ENCODE data around the gene RAB27A. TPM values are rescaled to one million over a fixed set of nuclear protein-coding genes. Genes with fewer than 3 reads are reported as not detected.

The RAB27A gene
- polyA plus RNA-seq, 1 donor (not counting 4 experiments of a cell fraction or from before 2014, with no cell fraction given), result 10.8 TPM

DNA sequence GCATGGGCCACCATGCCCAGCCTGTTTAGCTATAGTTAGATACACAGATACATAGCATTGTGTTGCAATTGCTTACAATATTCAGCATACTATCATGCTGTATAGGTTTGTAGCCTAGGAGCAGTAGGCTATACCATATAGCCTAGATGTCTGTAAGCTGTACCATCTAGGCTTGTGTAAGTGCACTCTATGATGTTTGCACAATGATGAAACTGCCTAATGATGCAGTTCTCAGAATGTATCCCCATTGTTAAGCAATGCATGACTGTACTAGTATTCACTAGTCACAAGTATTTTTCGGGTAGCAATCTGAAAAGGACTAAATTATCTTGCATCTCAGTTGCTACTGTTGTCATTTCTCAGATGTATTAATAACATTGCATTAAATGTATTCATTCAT, 45.4 kb upstream of the RAB27A start:
- no peak for DNase-seq (ENCODE audit: low read depth, low spot score)
- H3K9me1 ChIP-seq (ENCODE audit: control insufficient read depth, extremely low read depth, insufficient read depth, low read length), result no peaks in the 10 kb centered on the region
- no peak for TF ChIP-seq EZH2 (IDR thresholded peaks at IDR 0.05; ENCODE audit: low read length)
- TF ChIP-seq, protein P1, sequence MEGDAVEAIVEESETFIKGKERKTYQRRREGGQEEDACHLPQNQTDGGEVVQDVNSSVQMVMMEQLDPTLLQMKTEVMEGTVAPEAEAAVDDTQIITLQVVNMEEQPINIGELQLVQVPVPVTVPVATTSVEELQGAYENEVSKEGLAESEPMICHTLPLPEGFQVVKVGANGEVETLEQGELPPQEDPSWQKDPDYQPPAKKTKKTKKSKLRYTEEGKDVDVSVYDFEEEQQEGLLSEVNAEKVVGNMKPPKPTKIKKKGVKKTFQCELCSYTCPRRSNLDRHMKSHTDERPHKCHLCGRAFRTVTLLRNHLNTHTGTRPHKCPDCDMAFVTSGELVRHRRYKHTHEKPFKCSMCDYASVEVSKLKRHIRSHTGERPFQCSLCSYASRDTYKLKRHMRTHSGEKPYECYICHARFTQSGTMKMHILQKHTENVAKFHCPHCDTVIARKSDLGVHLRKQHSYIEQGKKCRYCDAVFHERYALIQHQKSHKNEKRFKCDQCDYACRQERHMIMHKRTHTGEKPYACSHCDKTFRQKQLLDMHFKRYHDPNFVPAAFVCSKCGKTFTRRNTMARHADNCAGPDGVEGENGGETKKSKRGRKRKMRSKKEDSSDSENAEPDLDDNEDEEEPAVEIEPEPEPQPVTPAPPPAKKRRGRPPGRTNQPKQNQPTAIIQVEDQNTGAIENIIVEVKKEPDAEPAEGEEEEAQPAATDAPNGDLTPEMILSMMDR (optimal IDR thresholded peaks at IDR 0.05 in 1 of 3, IDR thresholded peaks at IDR 0.05 in 1 of 3, conservative IDR thresholded peaks at IDR 0.05 in 1 of 3; ENCODE audit: extremely low read depth in 1 of 3, insufficient read depth in 2 of 3, low read length in 3 of 3), result no peak
- dilution Hi-C loops (cut with MboI; ENCODE audit: extremely low pct_ligation_motif_present, low sequenced_read_pairs), result no loop called here
- H3K27me3 ChIP-seq (ENCODE audit: control insufficient read depth, extremely low read depth, insufficient read depth, low read length), result no peaks in the 10 kb centered on the region
- H3K9ac ChIP-seq (ENCODE audit: control insufficient read depth, extremely low read depth, insufficient read depth, low read length), result no peak overlapping the region
- H3K4me1 ChIP-seq (ENCODE audit: control insufficient read depth, extremely low read depth, insufficient read depth, low read length), result no peaks in the 10 kb centered on the region
- no peak for FAIRE-seq
- no peak overlapping the region for H3K27ac ChIP-seq (ENCODE audit: control insufficient read depth, insufficient read depth, low read length)
- peaks cover 0 to 2% of the 10 kb centered on the region in 2 experiments for H3K36me3 ChIP-seq (ENCODE audit: control insufficient read depth in 2 of 2, extremely low read depth in 1 of 2, insufficient read depth in 2 of 2, low read length in 2 of 2)
- H3K9me3 ChIP-seq (ENCODE audit: control insufficient read depth, low read depth, low read length), result no peaks in the 10 kb centered on the region
- no peak overlapping the region for H3K4me3 ChIP-seq (ENCODE audit: control insufficient read depth in 2 of 3, extremely low read depth in 1 of 3, insufficient read depth in 2 of 3, low read depth in 1 of 3, low read length in 3 of 3)
- no peak overlapping the region for H3K4me2 ChIP-seq (ENCODE audit: control insufficient read depth, extremely low read depth, insufficient read depth, low read depth, low read length)
- no peak overlapping the region for H2AFZ ChIP-seq (ENCODE audit: control insufficient read depth, low read length)
- no peaks in the 10 kb centered on the region for H3K79me2 ChIP-seq (ENCODE audit: control insufficient read depth, insufficient read depth, low read length)
- H4K20me1 ChIP-seq (ENCODE audit: control insufficient read depth, extremely low read depth, insufficient read depth, low read length), result no peaks in the 10 kb centered on the region

DNA sequence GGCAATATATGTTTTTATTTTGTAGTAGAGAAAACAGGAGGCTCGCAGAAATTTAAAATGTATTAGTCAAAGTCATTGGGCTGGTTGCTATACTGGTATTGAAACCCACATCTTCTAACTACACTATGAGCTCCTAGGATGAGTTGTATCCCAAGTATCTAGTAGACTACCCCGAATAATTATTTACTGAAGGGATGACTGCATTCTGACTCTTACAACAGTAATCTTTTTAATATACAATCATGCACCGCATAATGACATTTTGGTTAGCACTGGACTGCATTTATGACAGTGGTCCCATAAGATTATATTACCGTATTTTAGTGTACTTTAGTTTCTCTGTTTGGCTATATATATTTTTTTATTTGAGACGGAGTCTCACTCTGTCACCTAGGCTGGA, 44.8 kb upstream of the RAB27A start:
- no peaks in the 10 kb centered on the region for H3K79me2 ChIP-seq (ENCODE audit: control insufficient read depth, insufficient read depth, low read length)
- TF ChIP-seq, protein P1 (optimal IDR thresholded peaks at IDR 0.05 in 1 of 3, IDR thresholded peaks at IDR 0.05 in 1 of 3, conservative IDR thresholded peaks at IDR 0.05 in 1 of 3; ENCODE audit: extremely low read depth in 1 of 3, insufficient read depth in 2 of 3, low read length in 3 of 3), result no peak
- TF ChIP-seq EZH2 (IDR thresholded peaks at IDR 0.05; ENCODE audit: low read length), result no peak
- no peaks in the 10 kb centered on the region for H3K4me1 ChIP-seq (ENCODE audit: control insufficient read depth, extremely low read depth, insufficient read depth, low read length)
- no peak overlapping the region for H3K9ac ChIP-seq (ENCODE audit: control insufficient read depth, extremely low read depth, insufficient read depth, low read length)
- no peak overlapping the region for H2AFZ ChIP-seq (ENCODE audit: control insufficient read depth, low read length)
- H3K36me3 ChIP-seq (ENCODE audit: control insufficient read depth in 2 of 2, extremely low read depth in 1 of 2, insufficient read depth in 2 of 2, low read length in 2 of 2), result peaks cover 0 to 2% of the 10 kb centered on the region in 2 experiments
- no peak overlapping the region for H3K4me2 ChIP-seq (ENCODE audit: control insufficient read depth, extremely low read depth, insufficient read depth, low read depth, low read length)
- H3K9me3 ChIP-seq (ENCODE audit: control insufficient read depth, low read depth, low read length), result no peaks in the 10 kb centered on the region
- no peak for FAIRE-seq
- no peaks in the 10 kb centered on the region for H3K9me1 ChIP-seq (ENCODE audit: control insufficient read depth, extremely low read depth, insufficient read depth, low read length)
- dilution Hi-C loops (cut with MboI; ENCODE audit: extremely low pct_ligation_motif_present, low sequenced_read_pairs), result no loop called here
- no peaks in the 10 kb centered on the region for H3K27me3 ChIP-seq (ENCODE audit: control insufficient read depth, extremely low read depth, insufficient read depth, low read length)
- DNase-seq (ENCODE audit: low read depth, low spot score), result no peak
- no peaks in the 10 kb centered on the region for H4K20me1 ChIP-seq (ENCODE audit: control insufficient read depth, extremely low read depth, insufficient read depth, low read length)
- no peak overlapping the region for H3K27ac ChIP-seq (ENCODE audit: control insufficient read depth, insufficient read depth, low read length)
- no peak overlapping the region for H3K4me3 ChIP-seq (ENCODE audit: control insufficient read depth in 2 of 3, extremely low read depth in 1 of 3, insufficient read depth in 2 of 3, low read depth in 1 of 3, low read length in 3 of 3)
